ENCODE results near the gene ING4. TPM values are rescaled to one million over a fixed set of nuclear protein-coding genes. Genes with fewer than 3 reads are reported as not detected.

The ING4 gene
- total and polyA plus RNA-seq, 2 of the 13 experiments (the other 11 are each of a cell fraction or from before 2014, with no cell fraction given): 14.4 to 32.4 TPM

- TF ChIP-seq ZNF639 (CRISPR knock-in tag; conservative IDR thresholded peaks at IDR 0.05): no peak
- TF ChIP-seq TFDP2 (CRISPR knock-in tag; IDR thresholded peaks at IDR 0.05): peak; percentile 56; the same call in 1 of the 2 replicates
- no peak for TF ChIP-seq ZNF891 (CRISPR knock-in tag; IDR thresholded peaks at IDR 0.05)
- TF ChIP-seq ZNF10 (CRISPR knock-in tag; IDR thresholded peaks at IDR 0.05; ENCODE audit: borderline replicate concordance, low read depth): no peak
- no peak for TF ChIP-seq CBFB (CRISPR knock-in tag; IDR thresholded peaks at IDR 0.05)
- no peak for TF ChIP-seq RBM39 (IDR thresholded peaks at IDR 0.05; ENCODE audit: low read depth, low read length, poor library complexity, severe bottlenecking)
- TF ChIP-seq, protein P1, sequence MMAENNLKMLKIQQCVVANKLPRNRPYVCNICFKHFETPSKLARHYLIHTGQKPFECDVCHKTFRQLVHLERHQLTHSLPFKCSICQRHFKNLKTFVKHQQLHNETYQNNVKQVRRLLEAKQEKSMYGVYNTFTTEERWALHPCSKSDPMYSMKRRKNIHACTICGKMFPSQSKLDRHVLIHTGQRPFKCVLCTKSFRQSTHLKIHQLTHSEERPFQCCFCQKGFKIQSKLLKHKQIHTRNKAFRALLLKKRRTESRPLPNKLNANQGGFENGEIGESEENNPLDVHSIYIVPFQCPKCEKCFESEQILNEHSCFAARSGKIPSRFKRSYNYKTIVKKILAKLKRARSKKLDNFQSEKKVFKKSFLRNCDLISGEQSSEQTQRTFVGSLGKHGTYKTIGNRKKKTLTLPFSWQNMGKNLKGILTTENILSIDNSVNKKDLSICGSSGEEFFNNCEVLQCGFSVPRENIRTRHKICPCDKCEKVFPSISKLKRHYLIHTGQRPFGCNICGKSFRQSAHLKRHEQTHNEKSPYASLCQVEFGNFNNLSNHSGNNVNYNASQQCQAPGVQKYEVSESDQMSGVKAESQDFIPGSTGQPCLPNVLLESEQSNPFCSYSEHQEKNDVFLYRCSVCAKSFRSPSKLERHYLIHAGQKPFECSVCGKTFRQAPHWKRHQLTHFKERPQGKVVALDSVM (CRISPR knock-in tag; IDR thresholded peaks at IDR 0.05): peak; percentile 78
- TF ChIP-seq XRCC5 (optimal IDR thresholded peaks at IDR 0.05; ENCODE audit: low read length): peak; percentile 80
- no peak for TF ChIP-seq ZNF772 (CRISPR knock-in tag; IDR thresholded peaks at IDR 0.05)
- no peak for TF ChIP-seq RBAK (CRISPR knock-in tag; IDR thresholded peaks at IDR 0.05)
- TF ChIP-seq ZNF383 (CRISPR knock-in tag; IDR thresholded peaks at IDR 0.05; ENCODE audit: borderline replicate concordance): no peak
- TF ChIP-seq HES4 (CRISPR knock-in tag; IDR thresholded peaks at IDR 0.05; ENCODE audit: borderline replicate concordance): no peak
- TF ChIP-seq NR2F6 (IDR thresholded peaks at IDR 0.05): peak; percentile 61
- peak; percentile 74 for TF ChIP-seq NR2F6 (CRISPR knock-in tag; IDR thresholded peaks at IDR 0.05)
- TF ChIP-seq TRIM22 (IDR thresholded peaks at IDR 0.05): no peak
- no peak for TF ChIP-seq TRAFD1 (CRISPR knock-in tag; IDR thresholded peaks at IDR 0.05; ENCODE audit: borderline replicate concordance)
- no peak for TF ChIP-seq ARID2 (CRISPR knock-in tag; IDR thresholded peaks at IDR 0.05; ENCODE audit: borderline replicate concordance)
- TF ChIP-seq, protein P2, sequence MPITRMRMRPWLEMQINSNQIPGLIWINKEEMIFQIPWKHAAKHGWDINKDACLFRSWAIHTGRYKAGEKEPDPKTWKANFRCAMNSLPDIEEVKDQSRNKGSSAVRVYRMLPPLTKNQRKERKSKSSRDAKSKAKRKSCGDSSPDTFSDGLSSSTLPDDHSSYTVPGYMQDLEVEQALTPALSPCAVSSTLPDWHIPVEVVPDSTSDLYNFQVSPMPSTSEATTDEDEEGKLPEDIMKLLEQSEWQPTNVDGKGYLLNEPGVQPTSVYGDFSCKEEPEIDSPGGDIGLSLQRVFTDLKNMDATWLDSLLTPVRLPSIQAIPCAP (CRISPR knock-in tag; IDR thresholded peaks at IDR 0.05; ENCODE audit: low read depth): no peak
- peak; percentile 50 for TF ChIP-seq SP5 (CRISPR knock-in tag; IDR thresholded peaks at IDR 0.05; ENCODE audit: borderline replicate concordance, low read depth)
- no peak for TF ChIP-seq NFIB (CRISPR knock-in tag; IDR thresholded peaks at IDR 0.05; ENCODE audit: borderline replicate concordance)
These were observed 49.0 kb downstream of the ING4 start (continued) for GRCh38 chr12:6613776-6614512.
